Adrenal gland (tissue), 12 donors: Measurements from ENCODE around the gene TOP3B. TPM values are rescaled to one million over a fixed set of nuclear protein-coding genes. Genes with fewer than 3 reads are reported as not detected.

ENCODE experiments used
- DNase-seq, 7 donors: peaks; one replicate each; pipeline ENCODE4 v3.0.0-alpha.2; 2019 to 2020
- H3K27ac ChIP-seq, 5 donors: fragments of 200-600 bp; sonication (generic) in 4 of 5; 1 replicate in 3 of 5; 2 replicates in 2 of 5; pipeline versions ENCODE4 v1.5.1 to v1.8.0; 2016 to 2020; ENCODE audit warnings: mild to moderate bottlenecking in 1 of 5
- H3K27me3 ChIP-seq: fragments of 200-600 bp; 2 replicates; pipeline ENCODE4 v1.8.0; 2021
- H3K36me3 ChIP-seq, 2 donors: fragments of 200-600 bp; replicated peaks in 1 of 2; 1 replicate in 1 of 2; 2 replicates in 1 of 2; pipeline versions ENCODE4 v1.5.1 to v1.8.0; 2018 to 2022
- H3K4me1 ChIP-seq, 2 donors: fragments of 200-600 bp; replicated peaks in 1 of 2; 1 replicate in 1 of 2; 2 replicates in 1 of 2; pipeline versions ENCODE4 v1.5.1 to v1.8.0; 2018 to 2021
- H3K4me3 ChIP-seq, 4 donors: fragments of 200-600 bp; sonication (generic) in 3 of 4; one replicate each; pipeline ENCODE4 v1.5.1; 2016 to 2018
- H3K9me3 ChIP-seq, 3 donors: fragments of 200-600 bp; sonication (generic) in 1 of 3; replicated peaks in 1 of 3; 1 replicate in 2 of 3; 2 replicates in 1 of 3; pipeline versions ENCODE4 v1.5.1 to v1.8.0; 2016 to 2021
- POLR2A ChIP-seq, 2 donors: fragments of 450-650 bp; IDR thresholded peaks; one replicate each; pipeline ENCODE4 v1.6.1; 2017; ENCODE audit warnings: antibody characterized with exemption in 2 of 2, mild to moderate bottlenecking in 2 of 2, moderate library complexity in 1 of 2
- WGBS, 4 donors: extraction: QIAGEN DNeasy Blood & Tissue Kit in 2 of 4; methylation state at CpG; one replicate each; pipeline versions ENCODE4 v1.1.5 to v1.1.7; 2013 to 2017; 5-methylcytosine and 5-hydroxymethylcytosine counted together
- intact Hi-C, 2 donors: fragments of 100-400 bp; cut with DNase I; formaldehyde crosslinking; loops; one replicate each; pipeline versions ENCODE4 v1.14.1 to v1.15.0; 2022 to 2023
- polyA plus RNA-seq, 3 donors: library from polyadenylated mRNA; stranded (reverse); fragments of 200-250 nt in 2 of 3; fragments of 350-450 nt in 1 of 3; fragmentation: Illumina TruSeq in 1 of 3; extraction: RNeasy Lipid Tissue Mini Kit (QIAGEN cat#74804) in 1 of 3; gene quantifications; one replicate each; pipeline ENCODE4 v1.2.3, GENCODE V29; 2013 to 2014
- total RNA-seq, 9 donors: library from RNA; depleted of rRNA in 4 of 9; stranded (reverse); fragments of >200 nt in 4 of 9; fragments of 120-200 nt in 1 of 9; fragmentation: NEBNext Ultra II Directional in 1 of 9; extraction: Animal tissue kit (Norgen Biotek cat#: 25700) in 1 of 9; gene quantifications; one replicate each; pipeline versions ENCODE4 v1.1.0 to v1.2.4, GENCODE V29; 2013 to 2023
- TF ChIP-seq, protein P1 (sequence below), 6 experiments: fragments of 450-650 bp in 4 of 6; fragments of 200-600 bp in 2 of 6; sonication (generic) in 1 of 6; IDR thresholded peaks; 1 replicate in 5 of 6; 2 replicates in 1 of 6; pipeline versions ENCODE4 v1.5.1 to v1.8.0; 2016 to 2021; ENCODE audit warnings: antibody characterized with exemption in 6 of 6, mild to moderate bottlenecking in 2 of 6, moderate library complexity in 1 of 6
- donor health status: healthy with polysubstance abuse.
- donor health status: Bipolar disorder and iron deficiency.
- donor health status: DM: yes; HTN: yes; CAD: no.
- donor health status: DM: no; HTN: no; CAD: no.
- donor health status: DM: no; HTN: no; CAD: no.
- donor health status: DM: yes; HTN: yes; CAD: no.

Gene TOP3B
- total and polyA plus RNA-seq, 12 donors: 8.5 to 31.8 (median 21.8) TPM

DNA sequence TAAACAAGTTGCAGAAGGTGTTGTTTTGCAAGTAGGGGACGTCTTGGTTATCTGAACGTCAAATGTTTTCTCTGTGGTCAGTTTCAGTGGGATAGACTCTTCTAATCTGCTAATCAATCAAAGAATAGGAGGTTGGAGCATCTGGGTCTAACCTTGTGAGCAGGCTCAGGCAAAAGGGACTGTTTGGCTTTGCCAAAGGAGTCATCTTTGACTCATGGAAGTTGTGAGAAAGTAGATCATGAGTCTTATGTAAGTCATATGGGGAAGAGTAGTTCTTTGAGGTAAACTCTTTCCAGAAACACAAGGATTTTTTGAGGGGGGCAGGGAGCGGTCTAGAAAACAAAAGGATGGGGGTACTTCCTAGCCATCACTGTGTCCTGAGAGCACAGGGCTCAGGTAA lies 27.1 kb upstream of the TOP3B start:
- Histone ChIP-seq H3K4me1 (no peaks in the 10 kb centered on the region), H3K27ac (no peak overlapping the region), H3K4me3 (no peak overlapping the region), H3K36me3 (no peaks in the 10 kb centered on the region), H3K27me3 (peaks cover 10% of the 10 kb centered on the region), H3K9me3 (no peaks in the 10 kb centered on the region)
- no peak for DNase-seq
- intact Hi-C loops: no loop called here
- WGBS, 4 donors: 51 to 67% (median 63%) methylated on average over 3 of the region's 3 CpGs
- TF ChIP-seq, protein P1, sequence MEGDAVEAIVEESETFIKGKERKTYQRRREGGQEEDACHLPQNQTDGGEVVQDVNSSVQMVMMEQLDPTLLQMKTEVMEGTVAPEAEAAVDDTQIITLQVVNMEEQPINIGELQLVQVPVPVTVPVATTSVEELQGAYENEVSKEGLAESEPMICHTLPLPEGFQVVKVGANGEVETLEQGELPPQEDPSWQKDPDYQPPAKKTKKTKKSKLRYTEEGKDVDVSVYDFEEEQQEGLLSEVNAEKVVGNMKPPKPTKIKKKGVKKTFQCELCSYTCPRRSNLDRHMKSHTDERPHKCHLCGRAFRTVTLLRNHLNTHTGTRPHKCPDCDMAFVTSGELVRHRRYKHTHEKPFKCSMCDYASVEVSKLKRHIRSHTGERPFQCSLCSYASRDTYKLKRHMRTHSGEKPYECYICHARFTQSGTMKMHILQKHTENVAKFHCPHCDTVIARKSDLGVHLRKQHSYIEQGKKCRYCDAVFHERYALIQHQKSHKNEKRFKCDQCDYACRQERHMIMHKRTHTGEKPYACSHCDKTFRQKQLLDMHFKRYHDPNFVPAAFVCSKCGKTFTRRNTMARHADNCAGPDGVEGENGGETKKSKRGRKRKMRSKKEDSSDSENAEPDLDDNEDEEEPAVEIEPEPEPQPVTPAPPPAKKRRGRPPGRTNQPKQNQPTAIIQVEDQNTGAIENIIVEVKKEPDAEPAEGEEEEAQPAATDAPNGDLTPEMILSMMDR (IDR thresholded peaks at IDR 0.05): no peak
- TF ChIP-seq POLR2A (IDR thresholded peaks at IDR 0.05): no peak

DNA sequence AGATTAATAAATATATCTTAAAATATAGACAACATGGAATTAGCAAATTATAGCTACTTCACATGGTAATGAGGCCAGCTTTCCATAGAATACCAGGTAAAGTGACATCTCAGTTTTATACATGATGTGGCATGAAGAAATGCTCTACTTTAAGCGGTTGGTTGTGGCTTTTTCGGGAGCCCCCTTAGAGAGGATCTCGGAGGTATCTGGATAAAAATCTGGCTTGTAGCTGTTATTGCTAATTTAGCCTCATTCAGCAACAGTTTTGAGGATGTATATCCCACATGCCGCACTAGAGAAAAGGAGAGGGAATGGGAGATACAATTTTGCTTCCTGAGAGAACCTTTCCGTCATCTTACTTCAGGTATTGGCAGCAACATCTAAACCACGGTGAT lies 24.0 kb upstream of the TOP3B start:
- Histone ChIP-seq H3K27ac (no peak overlapping the region), H3K4me1 (no peaks in the 10 kb centered on the region), H3K36me3 (no peaks in the 10 kb centered on the region), H3K9me3 (no peaks in the 10 kb centered on the region), H3K27me3 (no peaks in the 10 kb centered on the region), H3K4me3 (no peak overlapping the region)
- WGBS, 4 donors: 83 to 93% (median 87%) methylated on average over 6 of the region's 6 CpGs
- no peak for DNase-seq
- TF ChIP-seq, protein P1 (IDR thresholded peaks at IDR 0.05): no peak
- no peak for TF ChIP-seq POLR2A (IDR thresholded peaks at IDR 0.05)
- intact Hi-C loops: no loop called here

DNA sequence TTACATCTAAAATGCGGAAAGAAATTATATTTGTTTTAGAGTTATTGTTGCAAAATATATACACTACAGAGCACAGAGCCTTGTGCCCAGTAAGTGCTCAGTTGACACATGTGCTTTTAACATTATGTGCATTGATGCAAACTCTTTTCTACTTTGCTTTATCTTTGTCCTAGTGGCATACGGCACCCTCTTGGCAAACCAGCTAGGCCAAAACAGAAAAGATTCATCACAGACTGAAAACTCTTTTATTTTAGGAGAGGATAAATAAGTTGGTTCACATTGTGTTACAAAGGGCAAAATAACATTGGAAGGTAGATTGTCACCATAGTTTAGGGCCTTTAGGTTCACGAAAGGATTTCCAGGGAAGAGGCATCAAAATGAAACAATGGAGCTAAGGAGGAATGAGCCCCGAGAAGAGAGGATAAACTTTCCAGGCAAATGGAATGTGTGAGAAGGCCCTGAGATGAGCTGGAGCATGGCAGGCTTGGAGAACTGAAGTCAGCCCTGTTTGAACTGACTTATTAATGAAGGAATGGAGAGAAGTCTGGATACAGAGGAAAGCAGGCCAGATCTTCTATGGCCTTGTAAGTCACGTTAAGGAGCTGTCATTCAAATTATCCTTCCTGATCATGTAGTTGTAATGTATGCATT lies 23.5 kb upstream of the TOP3B start:
- 64 to 75% (median 73%) methylated on average over 5 of the region's 5 CpGs for WGBS, 4 donors
- no peak for DNase-seq
- TF ChIP-seq, protein P1 (IDR thresholded peaks at IDR 0.05): no peak
- TF ChIP-seq POLR2A (IDR thresholded peaks at IDR 0.05): no peak

DNA sequence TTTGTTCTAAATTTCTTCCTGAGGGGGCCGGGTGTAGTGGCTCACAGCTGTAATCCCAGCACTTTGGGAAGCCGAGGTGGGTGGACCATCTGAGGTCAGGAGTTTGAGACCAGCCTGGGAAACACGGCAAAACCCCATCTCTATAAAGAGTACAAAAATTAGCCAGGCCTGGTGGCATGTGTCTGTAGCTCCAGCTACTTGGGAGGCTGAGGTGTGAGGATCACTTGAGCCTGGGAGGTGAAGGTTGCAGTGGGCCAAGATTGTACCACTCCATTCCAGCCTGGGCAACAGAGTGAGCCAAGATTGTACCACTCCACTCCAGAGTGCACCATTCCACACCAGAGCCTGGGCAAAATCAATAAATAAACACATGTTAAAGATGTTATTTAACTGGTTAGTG lies 20.6 kb upstream of the TOP3B start:
- intact Hi-C loops: no loop called here
- Histone ChIP-seq H3K4me3 (no peak overlapping the region), H3K36me3 (no peaks in the 10 kb centered on the region), H3K27me3 (no peaks in the 10 kb centered on the region), H3K4me1 (no peaks in the 10 kb centered on the region), H3K9me3 (no peaks in the 10 kb centered on the region), H3K27ac (no peak overlapping the region)
- no peak for TF ChIP-seq POLR2A (IDR thresholded peaks at IDR 0.05)
- TF ChIP-seq, protein P1 (IDR thresholded peaks at IDR 0.05): no peak
- DNase-seq: no peak
- 74 to 89% (median 80%) methylated on average over 3 of the region's 3 CpGs for WGBS, 4 donors

More for the DNA sequence above, 23.5 kb upstream of the TOP3B start:
- H3K27me3 ChIP-seq: no peaks in the 10 kb centered on the region
- no peaks in the 10 kb centered on the region for H3K4me1 ChIP-seq
- H3K36me3 ChIP-seq: no peaks in the 10 kb centered on the region
- no peak overlapping the region for H3K4me3 ChIP-seq
- intact Hi-C loops: no loop called here
- no peaks in the 10 kb centered on the region for H3K9me3 ChIP-seq
- H3K27ac ChIP-seq: no peak overlapping the region
